Endothelial cell (in vitro differentiated cells): ENCODE data around the gene SLC7A4. TPM values are rescaled to one million over a fixed set of nuclear protein-coding genes. Genes with fewer than 3 reads are reported as not detected.
"Not testable (repeated sequence)": the region's sequence is repeated elsewhere in the genome, so short reads cannot be mapped to it uniquely, and the experiment has no call there.

Source experiments
- DNase-seq: peaks from one replicate; pipeline ENCODE4 v3.0.0; 2021; ENCODE audit warnings: low spot score
- H3K27ac Mint-ChIP-seq: one replicate; pipeline ENCODE4 v1.8.0; 2021; ENCODE audit warnings: mixed read lengths, inconsistent platforms; ENCODE audit not compliant: unreplicated experiment
- H3K27me3 Mint-ChIP-seq: one replicate; pipeline ENCODE4 v1.8.0; 2021; ENCODE audit warnings: mild to moderate bottlenecking, moderate library complexity, mixed read lengths, inconsistent platforms; ENCODE audit not compliant: unreplicated experiment
- H3K36me3 Mint-ChIP-seq: one replicate; pipeline ENCODE4 v1.8.0; 2021; ENCODE audit warnings: mild to moderate bottlenecking, low read depth, mixed read lengths, inconsistent platforms; ENCODE audit not compliant: unreplicated experiment
- H3K4me1 Mint-ChIP-seq: one replicate; pipeline ENCODE4 v1.8.0; 2021; ENCODE audit warnings: mild to moderate bottlenecking, mixed read lengths, inconsistent platforms; ENCODE audit not compliant: unreplicated experiment
- H3K4me3 Mint-ChIP-seq: one replicate; pipeline ENCODE4 v1.8.0; 2021; ENCODE audit warnings: mild to moderate bottlenecking, mixed read lengths, inconsistent platforms; ENCODE audit not compliant: unreplicated experiment
- H3K9me3 Mint-ChIP-seq: one replicate; pipeline ENCODE4 v1.8.0; 2021; ENCODE audit warnings: mixed read lengths, inconsistent platforms; ENCODE audit not compliant: unreplicated experiment
- total RNA-seq: library from RNA; stranded (reverse); fragmentation: NEBNext Ultra II Directional; extraction: Animal tissue kit (Norgen Biotek cat#: 25700); gene quantifications from one replicate; pipeline ENCODE4 v1.2.1, GENCODE V29; 2021; ENCODE audit not compliant: unreplicated experiment
- TF ChIP-seq, protein P1 (sequence below): fragments of 200-600 bp; sonication (generic); IDR thresholded peaks from one replicate; pipeline ENCODE4 v1.5.0; 2021; ENCODE audit warnings: antibody characterized with exemption; ENCODE audit not compliant: unreplicated experiment

SLC7A4 gene
- total RNA-seq, 1 donor from 2014 or later: not detected

DNA sequence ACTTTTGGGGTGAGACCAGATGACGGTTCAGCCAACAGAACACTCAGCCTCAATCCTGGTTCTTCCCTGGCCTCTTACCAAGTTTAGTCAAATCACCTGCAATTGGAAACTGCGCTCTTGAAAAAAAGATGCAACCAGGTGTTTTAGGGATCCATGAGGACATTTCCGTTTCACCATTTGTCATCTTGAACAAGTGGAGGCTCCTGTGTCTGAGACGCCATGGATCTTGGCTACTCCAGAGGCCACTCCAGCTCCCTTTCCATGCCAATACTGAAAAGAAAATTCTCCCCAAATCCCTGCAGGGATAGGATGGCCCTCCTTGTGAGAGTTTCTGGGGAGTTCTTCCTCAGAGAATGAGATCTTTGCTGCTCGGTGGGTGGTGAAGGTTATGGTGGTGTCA is 41.1 kb upstream of the SLC7A4 start:
- Mint-ChIP-seq H3K9me3 (no peaks in the 10 kb centered on the region), H3K4me1 (no peaks in the 10 kb centered on the region), H3K36me3 (no peaks in the 10 kb centered on the region), H3K27me3 (peaks cover 4% of the 10 kb centered on the region), H3K27ac (no peak overlapping the region), H3K4me3 (no peak overlapping the region)
- TF ChIP-seq, protein P1, sequence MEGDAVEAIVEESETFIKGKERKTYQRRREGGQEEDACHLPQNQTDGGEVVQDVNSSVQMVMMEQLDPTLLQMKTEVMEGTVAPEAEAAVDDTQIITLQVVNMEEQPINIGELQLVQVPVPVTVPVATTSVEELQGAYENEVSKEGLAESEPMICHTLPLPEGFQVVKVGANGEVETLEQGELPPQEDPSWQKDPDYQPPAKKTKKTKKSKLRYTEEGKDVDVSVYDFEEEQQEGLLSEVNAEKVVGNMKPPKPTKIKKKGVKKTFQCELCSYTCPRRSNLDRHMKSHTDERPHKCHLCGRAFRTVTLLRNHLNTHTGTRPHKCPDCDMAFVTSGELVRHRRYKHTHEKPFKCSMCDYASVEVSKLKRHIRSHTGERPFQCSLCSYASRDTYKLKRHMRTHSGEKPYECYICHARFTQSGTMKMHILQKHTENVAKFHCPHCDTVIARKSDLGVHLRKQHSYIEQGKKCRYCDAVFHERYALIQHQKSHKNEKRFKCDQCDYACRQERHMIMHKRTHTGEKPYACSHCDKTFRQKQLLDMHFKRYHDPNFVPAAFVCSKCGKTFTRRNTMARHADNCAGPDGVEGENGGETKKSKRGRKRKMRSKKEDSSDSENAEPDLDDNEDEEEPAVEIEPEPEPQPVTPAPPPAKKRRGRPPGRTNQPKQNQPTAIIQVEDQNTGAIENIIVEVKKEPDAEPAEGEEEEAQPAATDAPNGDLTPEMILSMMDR: no peak
- DNase-seq: no peak

DNA sequence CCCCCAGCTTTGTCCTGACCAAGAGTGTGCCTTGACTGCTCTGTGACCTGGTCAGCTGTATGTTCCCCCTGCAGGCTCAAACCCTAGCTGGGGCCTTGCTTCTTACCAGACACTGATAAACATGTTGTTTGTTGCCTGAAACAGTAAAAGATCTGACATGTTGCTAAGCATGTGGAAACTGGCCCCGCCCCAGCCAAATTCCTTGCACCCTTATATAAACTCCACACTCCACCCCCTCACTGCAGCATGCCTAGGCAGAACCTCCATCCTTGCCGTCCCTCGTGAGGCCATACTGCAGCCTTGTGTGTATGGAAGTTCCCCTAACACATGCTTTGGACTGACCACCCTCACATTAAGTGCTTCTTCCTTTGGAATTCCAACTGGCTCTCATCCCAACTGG is 40.7 kb upstream of the SLC7A4 start:
- no peak overlapping the region for H3K4me3 Mint-ChIP-seq
- DNase-seq: no peak
- H3K36me3 Mint-ChIP-seq: no peaks in the 10 kb centered on the region
- no peak overlapping the region for H3K27ac Mint-ChIP-seq
- TF ChIP-seq, protein P1: no peak
- H3K4me1 Mint-ChIP-seq: no peaks in the 10 kb centered on the region
- H3K27me3 Mint-ChIP-seq: peaks cover 3% of the 10 kb centered on the region
- H3K9me3 Mint-ChIP-seq: no peaks in the 10 kb centered on the region

DNA sequence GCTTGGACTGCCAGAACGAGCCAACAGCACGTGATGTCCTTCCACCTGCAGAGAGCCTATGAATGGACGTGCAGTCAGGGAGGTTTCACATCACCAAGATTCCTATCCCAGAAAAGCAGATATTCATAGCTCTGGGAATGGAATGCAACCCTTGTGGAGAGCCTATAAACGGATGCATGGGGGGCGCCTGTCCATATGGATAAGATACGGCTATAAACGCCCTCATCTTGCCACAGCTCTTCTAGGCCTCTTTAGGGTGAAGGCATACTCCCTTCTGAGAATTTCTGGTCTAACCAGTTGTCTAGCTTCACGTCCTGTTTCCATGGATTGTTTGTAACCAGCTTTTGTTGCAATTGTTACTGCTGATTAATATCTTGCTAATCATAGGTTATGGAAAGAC is 39.4 kb upstream of the SLC7A4 start:
- DNase-seq, H3K36me3 Mint-ChIP-seq, H3K27me3 Mint-ChIP-seq, H3K4me1 Mint-ChIP-seq, H3K27ac Mint-ChIP-seq, H3K9me3 Mint-ChIP-seq, H3K4me3 Mint-ChIP-seq: not testable (repeated sequence)

DNA sequence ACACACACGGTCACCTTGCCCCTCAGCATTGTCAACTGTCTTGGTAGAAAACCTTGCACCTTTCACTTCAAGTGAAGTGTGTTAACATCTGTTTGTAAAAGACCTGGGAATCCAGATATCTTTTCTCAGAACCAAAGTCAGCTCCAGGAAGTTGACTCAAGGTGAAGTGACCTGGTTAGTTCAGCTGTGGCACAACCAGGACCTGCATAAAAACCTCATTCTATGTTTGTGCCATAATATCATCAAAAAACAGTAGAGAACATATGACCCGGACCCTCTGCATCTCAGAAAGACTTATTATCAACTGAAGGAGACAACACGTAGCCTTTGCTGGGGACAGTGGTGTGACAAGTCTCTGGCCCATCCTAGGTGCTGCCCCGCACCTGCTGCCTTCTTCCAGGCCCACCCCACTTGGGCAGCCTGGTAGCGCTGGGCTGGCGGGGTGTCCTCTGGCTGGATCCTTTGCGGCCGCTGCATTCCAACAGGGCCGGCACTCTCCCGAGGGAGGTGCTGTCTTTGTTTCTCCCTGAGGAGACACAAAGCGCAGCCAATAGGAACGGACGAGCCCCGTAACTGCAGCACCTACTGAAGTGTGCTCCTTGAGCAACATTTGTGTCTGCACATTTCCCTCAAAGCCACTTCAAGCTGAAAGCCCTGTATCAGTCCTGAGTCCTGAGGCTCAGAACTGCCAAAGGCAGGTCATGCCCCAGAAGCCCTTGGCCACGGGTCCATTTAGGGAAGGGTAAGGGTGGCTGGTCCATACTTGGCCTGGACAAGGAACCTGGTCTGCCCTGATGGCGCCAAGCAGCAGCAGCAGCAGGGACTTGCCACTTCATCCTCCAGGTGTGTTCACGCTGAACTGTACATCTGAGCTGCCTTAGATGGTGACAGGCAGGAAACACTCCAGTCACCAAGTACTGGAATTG is 38.6 kb upstream of the SLC7A4 start:
- DNase-seq: no peak
- H3K4me1 Mint-ChIP-seq: no peaks in the 10 kb centered on the region
- TF ChIP-seq, protein P1: no peak
- H3K4me3 Mint-ChIP-seq: no peak overlapping the region
- peaks cover 2% of the 10 kb centered on the region for H3K27me3 Mint-ChIP-seq
- H3K36me3 Mint-ChIP-seq: no peaks in the 10 kb centered on the region
- H3K9me3 Mint-ChIP-seq: no peaks in the 10 kb centered on the region
- no peak overlapping the region for H3K27ac Mint-ChIP-seq

DNA sequence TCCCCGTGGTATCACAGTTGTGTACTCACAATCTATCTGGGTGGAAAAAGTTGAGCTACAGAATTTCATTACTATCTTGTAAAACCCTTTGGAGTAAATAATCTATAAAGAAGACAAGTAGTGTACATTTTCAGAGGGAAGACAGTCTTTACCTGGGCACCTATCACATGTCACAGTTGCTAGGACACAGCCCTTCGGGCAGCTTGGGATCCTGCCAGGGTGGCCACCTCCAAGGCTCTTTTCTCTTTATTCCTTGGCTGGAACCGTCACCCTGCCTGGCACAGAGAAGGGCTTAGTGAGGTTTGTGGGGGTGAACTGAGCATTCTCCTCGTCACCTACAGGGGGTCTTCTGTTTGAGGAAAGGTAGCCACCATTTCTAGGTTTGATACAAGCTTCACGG is 37.0 kb upstream of the SLC7A4 start:
- DNase-seq: no peak

More for the DNA sequence above, 37.0 kb upstream of the SLC7A4 start:
- Mint-ChIP-seq H3K27me3 (peaks cover 2% of the 10 kb centered on the region), H3K9me3 (no peaks in the 10 kb centered on the region), H3K4me1 (no peaks in the 10 kb centered on the region), H3K4me3 (no peak overlapping the region), H3K36me3 (no peaks in the 10 kb centered on the region), H3K27ac (no peak overlapping the region)
- TF ChIP-seq, protein P1: no peak
